HCT116 (cell line): ENCODE results near the gene CBX3. TPM values are rescaled to one million over a fixed set of nuclear protein-coding genes. Genes with fewer than 3 reads are reported as not detected.
A peak's percentile ranks its signal among the peaks of the same experiment; 100 is the strongest.

Experiments used
- ATAC-seq: fragments of 200-7000 bp; cut with Tn5 transposase; 2 replicates; pipeline ENCODE4 v1.9.1; 2020; ENCODE audit warnings: mild to moderate bottlenecking, moderate library complexity
- BruUV-seq: library from RNA; stranded (reverse); fragments of 400-500 nt; replicated peaks from 2 replicates; lab custom pipeline; 2021; lab: Mats Ljungman, UMichigan
- CTCF ChIA-PET: fragments of 300-600 bp; sonication (Branson Sonifier 250); formaldehyde crosslinking; loops from one replicate; lab custom pipeline; 2021; ENCODE audit warnings: antibody characterized with exemption; lab: Charles Lee
- POLR2A ChIA-PET: fragments of 300-600, 350-600 bp; sonication (Branson Sonifier 250); formaldehyde crosslinking; loops from one replicate; lab custom pipeline; 2021; ENCODE audit warnings: antibody characterized with exemption; lab: Charles Lee
- RAD21 ChIA-PET, 2 experiments: fragments of 300-600 bp; sonication (Branson Sonifier 250); formaldehyde crosslinking; loops; one replicate each; lab custom pipeline; 2023; ENCODE audit warnings: low total read pairs in 2 of 2; ENCODE audit not compliant: uncharacterized antibody in 2 of 2, unreplicated experiment in 2 of 2, low non-redundant PET in 1 of 2; lab: Charles Lee
- DNase-seq: peaks from one replicate; pipeline ENCODE4 v3.0.0-alpha.2; 2010; ENCODE audit warnings: low read depth, low spot score
- H2AFZ ChIP-seq: fragments of 200-600 bp; shearing (Covaris generic), sonication (generic); 2 replicates; pipeline ENCODE4 v1.6.1; 2017; ENCODE audit warnings: low read depth, mixed run types, mixed read lengths, antibody characterized with exemption, low read length; ENCODE audit not compliant: poor library complexity, severe bottlenecking
- H3K27ac ChIP-seq: 2 replicates; pipeline ENCODE4 v1.5.1; 2012; ENCODE audit warnings: low read depth, low read length
- H3K27me3 ChIP-seq: fragments of 200-600 bp; sonication (generic); 2 replicates; pipeline ENCODE4 v1.6.1; 2016; ENCODE audit warnings: mixed run types, low read length, mixed read lengths; ENCODE audit not compliant: insufficient read depth
- H3K36me3 ChIP-seq, 2 experiments: fragments of 200-500 bp in 1 of 2; fragments of 200-600 bp in 1 of 2; sonication (Bioruptor generic) in 1 of 2; sonication (generic) in 1 of 2; 2 replicates each; pipeline versions ENCODE4 v1.5.1 to v1.6.1; 2014 to 2016; ENCODE audit warnings: low read length in 2 of 2, inconsistent platforms in 1 of 2, mixed read lengths in 1 of 2, mixed run types in 1 of 2; ENCODE audit not compliant: insufficient read depth in 2 of 2, control insufficient read depth in 1 of 2
- H3K4me1 ChIP-seq, 2 experiments: fragments of 200-600 bp in 1 of 2; sonication (generic) in 1 of 2; 2 replicates each; pipeline versions ENCODE4 v1.5.1 to v1.6.1; 2012 to 2017; ENCODE audit warnings: low read length in 2 of 2, inconsistent platforms in 1 of 2, mild to moderate bottlenecking in 1 of 2, mixed read lengths in 1 of 2, mixed run types in 1 of 2, moderate library complexity in 1 of 2; ENCODE audit not compliant: insufficient read depth in 2 of 2, control insufficient read depth in 1 of 2
- H3K4me2 ChIP-seq: fragments of 200-600 bp; sonication (generic); 2 replicates; pipeline ENCODE4 v1.6.1; 2017; ENCODE audit warnings: mixed run types, low read length, mixed read lengths
- H3K4me3 ChIP-seq, 2 experiments: fragments of 200-600 bp in 1 of 2; sonication (generic) in 1 of 2; replicated peaks in 1 of 2; 2 replicates each; pipeline ENCODE4 v1.5.1; 2011 to 2016; ENCODE audit warnings: low read length in 2 of 2, control low read depth in 1 of 2, low read depth in 1 of 2, mild to moderate bottlenecking in 1 of 2, mixed read lengths in 1 of 2, mixed run types in 1 of 2
- H3K79me2 ChIP-seq: fragments of 200-600 bp; sonication (generic); 2 replicates; pipeline ENCODE4 v1.6.1; 2017; ENCODE audit warnings: mild to moderate bottlenecking, mixed run types, low read length, moderate library complexity, mixed read lengths; ENCODE audit not compliant: insufficient read depth
- H3K9ac ChIP-seq: fragments of 200-600 bp; sonication (generic); 2 replicates; pipeline ENCODE4 v1.6.1; 2016; ENCODE audit warnings: low read length, mixed read lengths
- H3K9me2 ChIP-seq: fragments of 200-600 bp; sonication (generic), shearing (Covaris generic); 2 replicates; pipeline ENCODE4 v1.6.1; 2017; ENCODE audit warnings: mixed run types, mild to moderate bottlenecking, moderate library complexity; ENCODE audit not compliant: insufficient read depth
- H3K9me3 ChIP-seq, 2 experiments: fragments of 200-500 bp in 1 of 2; fragments of 200-600 bp in 1 of 2; sonication (Bioruptor generic) in 1 of 2; sonication (generic) in 1 of 2; 2 replicates each; pipeline ENCODE4 v1.6.1; 2014 to 2017; ENCODE audit warnings: low read length in 2 of 2, mixed read lengths in 2 of 2, inconsistent platforms in 1 of 2, low read depth in 1 of 2, mild to moderate bottlenecking in 1 of 2, mixed run types in 1 of 2, moderate library complexity in 1 of 2; ENCODE audit not compliant: control insufficient read depth in 1 of 2, insufficient read depth in 1 of 2
- H4K20me1 ChIP-seq: fragments of 200-600 bp; sonication (generic), shearing (Covaris generic); 2 replicates; pipeline ENCODE4 v1.6.1; 2017; ENCODE audit warnings: mixed run types, mild to moderate bottlenecking, moderate library complexity; ENCODE audit not compliant: insufficient read depth
- CBX3 ChIP-seq: IDR thresholded peaks from 2 replicates; pipeline ENCODE4 v1.6.1; 2012; ENCODE audit warnings: low read depth
- EGR1 ChIP-seq: IDR thresholded peaks from 2 replicates; pipeline ENCODE4 v1.6.1; 2012; ENCODE audit warnings: low read depth
- ELF1 ChIP-seq: IDR thresholded peaks from 2 replicates; pipeline ENCODE4 v1.6.1; 2012; ENCODE audit warnings: low read depth, borderline replicate concordance
- EZH2 ChIP-seq: fragments of 200-600 bp; sonication (generic); IDR thresholded peaks from 2 replicates; pipeline ENCODE4 v1.6.1; 2017; ENCODE audit warnings: antibody characterized with exemption, mixed run types
- EZH2phosphoT487 ChIP-seq: fragments of 200-600 bp; IDR thresholded peaks from 2 replicates; pipeline ENCODE4 v1.6.1; 2018; ENCODE audit warnings: antibody characterized with exemption, borderline replicate concordance
- FOSL1 ChIP-seq: IDR thresholded peaks from 2 replicates; pipeline ENCODE4 v1.6.1; 2012; ENCODE audit warnings: low read depth
- JUND ChIP-seq: IDR thresholded peaks from 2 replicates; pipeline ENCODE4 v1.6.1; 2012
- POLR2AphosphoS5 ChIP-seq: IDR thresholded peaks from 2 replicates; pipeline ENCODE4 v1.6.1; 2011; ENCODE audit warnings: mild to moderate bottlenecking, low read depth, low read length, moderate library complexity
- RAD21 ChIP-seq: IDR thresholded peaks from 2 replicates; pipeline ENCODE4 v1.6.1; 2012; ENCODE audit warnings: low read depth, mild to moderate bottlenecking
- SIN3A ChIP-seq: IDR thresholded peaks from 2 replicates; pipeline ENCODE4 v1.6.1; 2012; ENCODE audit warnings: low read depth
- SP1 ChIP-seq: IDR thresholded peaks from 2 replicates; pipeline ENCODE4 v1.6.1; 2012; ENCODE audit warnings: low read depth
- SRF ChIP-seq: IDR thresholded peaks from 2 replicates; pipeline ENCODE4 v1.6.1; 2012; ENCODE audit warnings: low read depth
- YY1 ChIP-seq: IDR thresholded peaks from 2 replicates; pipeline ENCODE4 v1.6.1; 2011; ENCODE audit warnings: low read length, low read depth, moderate library complexity, mild to moderate bottlenecking; ENCODE audit not compliant: insufficient replicate concordance; ENCODE audit errors: extremely low read depth
- ZFX ChIP-seq: fragments of 450-650 bp; IDR thresholded peaks from 2 replicates; pipeline ENCODE4 v1.6.1; 2017
- ZNF274 ChIP-seq: fragments of 200-500 bp; sonication (Bioruptor generic); IDR thresholded peaks from 2 replicates; pipeline ENCODE4 v1.6.1; 2014; ENCODE audit warnings: mild to moderate bottlenecking, low read depth, low read length, inconsistent platforms
- intact Hi-C: fragments of 100-400 bp; cut with micrococcal nuclease; formaldehyde crosslinking; loops from 2 replicates; pipeline ENCODE4 v1.10.0; 2022
- total RNA-seq: library from RNA; stranded (reverse); gene quantifications from one replicate; pipeline ENCODE4 v1.2.1, GENCODE V29; 2021; ENCODE audit not compliant: unreplicated experiment
- TF ChIP-seq, protein P1 (sequence below): IDR thresholded peaks from 2 replicates; pipeline ENCODE4 v1.6.1; 2012
- TF ChIP-seq, protein P2 (sequence below), 3 experiments: fragments of 200-600 bp in 1 of 3; sonication (generic) in 1 of 3; IDR thresholded peaks in 2 of 3; conservative IDR thresholded peaks in 1 of 3; 2 replicates each; pipeline ENCODE4 v1.5.1; 2012 to 2017; ENCODE audit warnings: low read depth in 2 of 3, low read length in 2 of 3, antibody characterized with exemption in 1 of 3, borderline replicate concordance in 1 of 3, control low read depth in 1 of 3, mild to moderate bottlenecking in 1 of 3, mixed read lengths in 1 of 3, mixed run types in 1 of 3, moderate library complexity in 1 of 3; ENCODE audit not compliant: insufficient read depth in 1 of 3
- TF ChIP-seq, protein P3 (sequence below): IDR thresholded peaks from 2 replicates; pipeline ENCODE4 v1.6.1; 2011; ENCODE audit warnings: mild to moderate bottlenecking, low read length, moderate library complexity; ENCODE audit not compliant: insufficient replicate concordance; ENCODE audit errors: extremely low read depth
- TF ChIP-seq, protein P4 (sequence below): IDR thresholded peaks from 2 replicates; pipeline ENCODE4 v1.6.1; 2012
- TF ChIP-seq, protein P5 (sequence below): IDR thresholded peaks from 2 replicates; pipeline ENCODE4 v1.6.1; 2012; ENCODE audit warnings: low read depth

Gene CBX3
- total RNA-seq, 1 experiment from 2014 or later, result 274 TPM

DNA sequence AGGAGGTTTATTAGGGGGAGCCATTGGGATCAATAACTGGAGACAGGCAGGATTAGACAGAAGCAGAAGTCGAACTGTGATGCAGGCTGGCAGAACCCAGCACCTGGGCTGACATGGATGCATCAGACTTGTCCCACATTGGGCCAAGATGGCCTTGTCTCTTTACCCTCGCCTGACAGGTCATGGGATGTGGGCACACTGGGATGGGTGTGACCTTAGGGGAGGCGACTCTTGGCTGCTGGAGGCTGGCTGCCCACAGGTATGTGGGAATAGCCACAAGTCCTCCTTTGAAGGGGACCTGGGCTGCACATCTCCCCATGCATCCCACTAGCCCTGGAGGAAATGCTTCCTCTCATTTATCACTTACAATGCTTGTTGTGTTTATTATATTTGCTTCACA lies 32.3 kb upstream of the CBX3 start:
- H3K36me3 ChIP-seq, result no peaks in the 10 kb centered on the region
- TF ChIP-seq EZH2phosphoT487 (no peak), EZH2 (no peak), CBX3 (no peak), POLR2AphosphoS5 (no peak), RAD21 (no peak), YY1 (no peak), ELF1 (no peak), SP1 (no peak), FOSL1 (no peak), ZNF274 (no peak), ZFX (no peak), EGR1 (no peak), SRF (no peak), JUND (no peak), SIN3A (no peak)
- TF ChIP-seq, protein P1, sequence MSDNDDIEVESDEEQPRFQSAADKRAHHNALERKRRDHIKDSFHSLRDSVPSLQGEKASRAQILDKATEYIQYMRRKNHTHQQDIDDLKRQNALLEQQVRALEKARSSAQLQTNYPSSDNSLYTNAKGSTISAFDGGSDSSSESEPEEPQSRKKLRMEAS, result no peak
- TF ChIP-seq, protein P2, sequence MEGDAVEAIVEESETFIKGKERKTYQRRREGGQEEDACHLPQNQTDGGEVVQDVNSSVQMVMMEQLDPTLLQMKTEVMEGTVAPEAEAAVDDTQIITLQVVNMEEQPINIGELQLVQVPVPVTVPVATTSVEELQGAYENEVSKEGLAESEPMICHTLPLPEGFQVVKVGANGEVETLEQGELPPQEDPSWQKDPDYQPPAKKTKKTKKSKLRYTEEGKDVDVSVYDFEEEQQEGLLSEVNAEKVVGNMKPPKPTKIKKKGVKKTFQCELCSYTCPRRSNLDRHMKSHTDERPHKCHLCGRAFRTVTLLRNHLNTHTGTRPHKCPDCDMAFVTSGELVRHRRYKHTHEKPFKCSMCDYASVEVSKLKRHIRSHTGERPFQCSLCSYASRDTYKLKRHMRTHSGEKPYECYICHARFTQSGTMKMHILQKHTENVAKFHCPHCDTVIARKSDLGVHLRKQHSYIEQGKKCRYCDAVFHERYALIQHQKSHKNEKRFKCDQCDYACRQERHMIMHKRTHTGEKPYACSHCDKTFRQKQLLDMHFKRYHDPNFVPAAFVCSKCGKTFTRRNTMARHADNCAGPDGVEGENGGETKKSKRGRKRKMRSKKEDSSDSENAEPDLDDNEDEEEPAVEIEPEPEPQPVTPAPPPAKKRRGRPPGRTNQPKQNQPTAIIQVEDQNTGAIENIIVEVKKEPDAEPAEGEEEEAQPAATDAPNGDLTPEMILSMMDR (IDR thresholded peaks at IDR 0.05 in 2 of 3, conservative IDR thresholded peaks at IDR 0.05 in 1 of 3; ENCODE audit: borderline replicate concordance in 1 of 3, insufficient read depth in 1 of 3, low read depth in 2 of 3, low read length in 2 of 3), result no peak
- TF ChIP-seq, protein P3, sequence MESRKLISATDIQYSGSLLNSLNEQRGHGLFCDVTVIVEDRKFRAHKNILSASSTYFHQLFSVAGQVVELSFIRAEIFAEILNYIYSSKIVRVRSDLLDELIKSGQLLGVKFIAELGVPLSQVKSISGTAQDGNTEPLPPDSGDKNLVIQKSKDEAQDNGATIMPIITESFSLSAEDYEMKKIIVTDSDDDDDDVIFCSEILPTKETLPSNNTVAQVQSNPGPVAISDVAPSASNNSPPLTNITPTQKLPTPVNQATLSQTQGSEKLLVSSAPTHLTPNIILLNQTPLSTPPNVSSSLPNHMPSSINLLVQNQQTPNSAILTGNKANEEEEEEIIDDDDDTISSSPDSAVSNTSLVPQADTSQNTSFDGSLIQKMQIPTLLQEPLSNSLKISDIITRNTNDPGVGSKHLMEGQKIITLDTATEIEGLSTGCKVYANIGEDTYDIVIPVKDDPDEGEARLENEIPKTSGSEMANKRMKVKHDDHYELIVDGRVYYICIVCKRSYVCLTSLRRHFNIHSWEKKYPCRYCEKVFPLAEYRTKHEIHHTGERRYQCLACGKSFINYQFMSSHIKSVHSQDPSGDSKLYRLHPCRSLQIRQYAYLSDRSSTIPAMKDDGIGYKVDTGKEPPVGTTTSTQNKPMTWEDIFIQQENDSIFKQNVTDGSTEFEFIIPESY, result no peak
- TF ChIP-seq, protein P4, sequence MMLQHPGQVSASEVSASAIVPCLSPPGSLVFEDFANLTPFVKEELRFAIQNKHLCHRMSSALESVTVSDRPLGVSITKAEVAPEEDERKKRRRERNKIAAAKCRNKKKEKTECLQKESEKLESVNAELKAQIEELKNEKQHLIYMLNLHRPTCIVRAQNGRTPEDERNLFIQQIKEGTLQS, result no peak
- TF ChIP-seq, protein P5, sequence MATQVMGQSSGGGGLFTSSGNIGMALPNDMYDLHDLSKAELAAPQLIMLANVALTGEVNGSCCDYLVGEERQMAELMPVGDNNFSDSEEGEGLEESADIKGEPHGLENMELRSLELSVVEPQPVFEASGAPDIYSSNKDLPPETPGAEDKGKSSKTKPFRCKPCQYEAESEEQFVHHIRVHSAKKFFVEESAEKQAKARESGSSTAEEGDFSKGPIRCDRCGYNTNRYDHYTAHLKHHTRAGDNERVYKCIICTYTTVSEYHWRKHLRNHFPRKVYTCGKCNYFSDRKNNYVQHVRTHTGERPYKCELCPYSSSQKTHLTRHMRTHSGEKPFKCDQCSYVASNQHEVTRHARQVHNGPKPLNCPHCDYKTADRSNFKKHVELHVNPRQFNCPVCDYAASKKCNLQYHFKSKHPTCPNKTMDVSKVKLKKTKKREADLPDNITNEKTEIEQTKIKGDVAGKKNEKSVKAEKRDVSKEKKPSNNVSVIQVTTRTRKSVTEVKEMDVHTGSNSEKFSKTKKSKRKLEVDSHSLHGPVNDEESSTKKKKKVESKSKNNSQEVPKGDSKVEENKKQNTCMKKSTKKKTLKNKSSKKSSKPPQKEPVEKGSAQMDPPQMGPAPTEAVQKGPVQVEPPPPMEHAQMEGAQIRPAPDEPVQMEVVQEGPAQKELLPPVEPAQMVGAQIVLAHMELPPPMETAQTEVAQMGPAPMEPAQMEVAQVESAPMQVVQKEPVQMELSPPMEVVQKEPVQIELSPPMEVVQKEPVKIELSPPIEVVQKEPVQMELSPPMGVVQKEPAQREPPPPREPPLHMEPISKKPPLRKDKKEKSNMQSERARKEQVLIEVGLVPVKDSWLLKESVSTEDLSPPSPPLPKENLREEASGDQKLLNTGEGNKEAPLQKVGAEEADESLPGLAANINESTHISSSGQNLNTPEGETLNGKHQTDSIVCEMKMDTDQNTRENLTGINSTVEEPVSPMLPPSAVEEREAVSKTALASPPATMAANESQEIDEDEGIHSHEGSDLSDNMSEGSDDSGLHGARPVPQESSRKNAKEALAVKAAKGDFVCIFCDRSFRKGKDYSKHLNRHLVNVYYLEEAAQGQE, result no peak
- TF ChIP-seq, all 23 proteins: peak for 0
- CTCF ChIA-PET, result no interaction called here
- Histone ChIP-seq H4K20me1 (no peaks in the 10 kb centered on the region), H3K9me3 (no peaks in the 10 kb centered on the region), H3K4me1 (peaks cover 5 to 8% of the 10 kb centered on the region in 2 experiments; a peak in 2 of 4 replicates), H3K4me3 (no peak overlapping the region), H3K9ac (no peak overlapping the region), H2AFZ (no peak overlapping the region), H3K27me3 (no peaks in the 10 kb centered on the region), H3K79me2 (peaks cover 8% of the 10 kb centered on the region; the same call in 1 of the 2 replicates), H3K4me2 (no peak overlapping the region), H3K27ac (no peak overlapping the region), H3K9me2 (no peaks in the 10 kb centered on the region)
- RAD21 ChIA-PET, result no interaction called here
- ATAC-seq (peak; percentile 72), DNase-seq (no peak)
- no TSS peak for BruUV-seq
- POLR2A ChIA-PET, result no interaction called here
- intact Hi-C loops, result no loop called here
